H1 (cell line): ENCODE measurements around the gene STIMATE. TPM values are rescaled to one million over a fixed set of nuclear protein-coding genes. Genes with fewer than 3 reads are reported as not detected.

Experiments
- CTCF ChIA-PET: fragments of 300-600 bp; sonication (Branson Sonifier 250); formaldehyde crosslinking; loops from one replicate; lab custom pipeline; 2021; ENCODE audit not compliant: partially characterized antibody; lab: Charles Lee
- POLR2A ChIA-PET: fragments of 300-600 bp; sonication (Branson Sonifier 250); formaldehyde crosslinking; loops from one replicate; lab custom pipeline; 2021; ENCODE audit warnings: inconsistent platforms; ENCODE audit not compliant: partially characterized antibody; lab: Charles Lee
- DNase-seq, 2 experiments: peaks; one replicate each; pipeline versions ENCODE4 v3.0.0 to v3.0.0-alpha.2; 2010 to 2022; ENCODE audit warnings: low spot score in 2 of 2, low read depth in 1 of 2, mixed read lengths in 1 of 2
- FAIRE-seq: peaks from 2 replicates; lab custom pipeline; 2011; peaks lifted over from hg19 to GRCh38; lab: Jason Lieb, UNC
- H2AFZ ChIP-seq: 2 replicates; pipeline ENCODE4 v1.8.1; 2012; ENCODE audit warnings: low read length, inconsistent platforms
- H2AK5ac ChIP-seq: 2 replicates; pipeline ENCODE4 v1.6.1; 2013; ENCODE audit warnings: low read depth, low read length
- H2BK120ac ChIP-seq: replicated peaks from 2 replicates; pipeline ENCODE3; 2013; ENCODE audit warnings: low read depth, low read length, inconsistent platforms
- H2BK12ac ChIP-seq: 2 replicates; pipeline ENCODE4 v1.6.1; 2013; ENCODE audit warnings: low read depth, low read length
- H2BK15ac ChIP-seq: 2 replicates; pipeline ENCODE4 v1.6.1; 2013; ENCODE audit warnings: low read length
- H2BK20ac ChIP-seq: 2 replicates; pipeline ENCODE4 v1.6.1; 2013; ENCODE audit warnings: low read length
- H2BK5ac ChIP-seq: 2 replicates; pipeline ENCODE4 v1.6.1; 2013; ENCODE audit warnings: low read depth, low read length
- H3K14ac ChIP-seq: 2 replicates; pipeline ENCODE4 v1.6.1; 2013; ENCODE audit warnings: inconsistent platforms; ENCODE audit not compliant: insufficient read length
- H3K18ac ChIP-seq: 2 replicates; pipeline ENCODE4 v1.6.1; 2013; ENCODE audit warnings: low read length; ENCODE audit errors: extremely low read depth
- H3K23ac ChIP-seq: 2 replicates; pipeline ENCODE4 v1.6.1; 2013; ENCODE audit warnings: inconsistent platforms; ENCODE audit not compliant: insufficient read length
- H3K23me2 ChIP-seq: 2 replicates; pipeline ENCODE4 v1.6.1; 2013; ENCODE audit warnings: low read depth, low read length
- H3K27ac ChIP-seq: 2 replicates; pipeline ENCODE4 v1.6.1; 2011; ENCODE audit warnings: low read depth, low read length, inconsistent platforms
- H3K27me3 ChIP-seq, 4 experiments: replicated peaks in 1 of 4; 1 replicate in 1 of 4; 2 replicates in 3 of 4; pipeline versions ENCODE4 v1.6.1 to v1.8.1; 2011 to 2013; ENCODE audit warnings: low read length in 3 of 4, mild to moderate bottlenecking in 3 of 4, inconsistent platforms in 2 of 4, mixed read lengths in 2 of 4, moderate library complexity in 1 of 4; ENCODE audit not compliant: control insufficient read depth in 3 of 4, insufficient read depth in 3 of 4; ENCODE audit errors: extremely low read depth in 1 of 4
- H3K36me3 ChIP-seq, 4 experiments: 2 replicates each; pipeline versions ENCODE4 v1.6.1 to v1.8.1; 2011 to 2013; ENCODE audit warnings: mild to moderate bottlenecking in 4 of 4, low read length in 3 of 4, moderate library complexity in 2 of 4, control low read depth in 1 of 4, inconsistent platforms in 1 of 4; ENCODE audit not compliant: insufficient read depth in 4 of 4, control insufficient read depth in 2 of 4
- H3K4ac ChIP-seq: replicated peaks from 2 replicates; pipeline ENCODE3; 2013; ENCODE audit warnings: low read length, low read depth, mixed read lengths, inconsistent platforms; ENCODE audit not compliant: insufficient read length
- H3K4me1 ChIP-seq, 4 experiments: replicated peaks in 1 of 4; 1 replicate in 1 of 4; 2 replicates in 3 of 4; pipeline versions ENCODE4 v1.6.1 to v1.8.1; 2011 to 2013; ENCODE audit warnings: low read length in 3 of 4, inconsistent platforms in 2 of 4, mixed read lengths in 1 of 4; ENCODE audit not compliant: insufficient read depth in 4 of 4, control insufficient read depth in 3 of 4
- H3K4me2 ChIP-seq, 2 experiments: 2 replicates each; pipeline versions ENCODE4 v1.6.1 to v1.8.1; 2011 to 2013; ENCODE audit warnings: low read depth in 2 of 2, low read length in 2 of 2, control low read depth in 1 of 2, inconsistent platforms in 1 of 2, mild to moderate bottlenecking in 1 of 2; ENCODE audit not compliant: insufficient read depth in 1 of 2
- H3K4me3 ChIP-seq, 4 experiments: fragments of 200-600, 300-600 bp in 1 of 4; sonication (generic), shearing (Covaris generic), sonication (Bioruptor Twin) in 1 of 4; 2 replicates each; pipeline versions ENCODE4 v1.5.1 to v1.8.1; 2011 to 2016; ENCODE audit warnings: low read length in 4 of 4, low read depth in 3 of 4, control low read depth in 2 of 4, inconsistent platforms in 2 of 4, mild to moderate bottlenecking in 2 of 4, mixed read lengths in 1 of 4, moderate library complexity in 1 of 4; ENCODE audit not compliant: insufficient read depth in 2 of 4; ENCODE audit errors: extremely low read depth in 1 of 4
- H3K56ac ChIP-seq: replicated peaks from 2 replicates; pipeline ENCODE3; 2013; ENCODE audit warnings: low read depth, mild to moderate bottlenecking, mixed read lengths, low read length, inconsistent platforms; ENCODE audit not compliant: insufficient read length
- H3K79me1 ChIP-seq: 2 replicates; pipeline ENCODE4 v1.6.1; 2013; ENCODE audit warnings: low read depth, low read length, control low read depth
- H3K79me2 ChIP-seq, 2 experiments: 2 replicates each; pipeline versions ENCODE4 v1.6.1 to v1.8.1; 2012 to 2013; ENCODE audit warnings: low read length in 2 of 2, mild to moderate bottlenecking in 2 of 2, inconsistent platforms in 1 of 2; ENCODE audit not compliant: insufficient read depth in 2 of 2, control insufficient read depth in 1 of 2
- H3K9ac ChIP-seq, 4 experiments: replicated peaks in 1 of 4; 1 replicate in 1 of 4; 2 replicates in 3 of 4; pipeline versions ENCODE4 v1.6.1 to v1.8.1; 2011 to 2013; ENCODE audit warnings: low read depth in 3 of 4, low read length in 3 of 4, control low read depth in 2 of 4, mild to moderate bottlenecking in 2 of 4, moderate library complexity in 2 of 4, inconsistent platforms in 1 of 4; ENCODE audit errors: extremely low read depth in 1 of 4
- H3K9me3 ChIP-seq, 2 experiments: 2 replicates each; pipeline versions ENCODE4 v1.6.1 to v1.8.1; 2012 to 2013; ENCODE audit warnings: mild to moderate bottlenecking in 2 of 2, moderate library complexity in 2 of 2, control low read depth in 1 of 2, inconsistent platforms in 1 of 2, low read depth in 1 of 2, low read length in 1 of 2, mixed read lengths in 1 of 2; ENCODE audit not compliant: insufficient read depth in 2 of 2
- H4K20me1 ChIP-seq, 2 experiments: replicated peaks in 1 of 2; 2 replicates each; pipeline versions ENCODE3 to v1.8.1; 2011 to 2013; ENCODE audit warnings: inconsistent platforms in 2 of 2, low read length in 2 of 2, mild to moderate bottlenecking in 1 of 2; ENCODE audit not compliant: insufficient read depth in 2 of 2, control insufficient read depth in 1 of 2
- H4K5ac ChIP-seq: 2 replicates; pipeline ENCODE4 v1.6.1; 2013; ENCODE audit warnings: low read length, low read depth, mixed read lengths, inconsistent platforms; ENCODE audit not compliant: insufficient read length
- H4K8ac ChIP-seq: 2 replicates; pipeline ENCODE4 v1.8.0; 2013; ENCODE audit warnings: mild to moderate bottlenecking, moderate library complexity, low read length, inconsistent platforms; ENCODE audit not compliant: insufficient read depth; ENCODE audit errors: extremely low read depth
- H4K91ac ChIP-seq: replicated peaks from 2 replicates; pipeline ENCODE3; 2013; ENCODE audit warnings: low read length, mixed read lengths, inconsistent platforms; ENCODE audit not compliant: insufficient read length
- SP2 ChIP-seq: IDR thresholded peaks from 2 replicates; pipeline ENCODE4 v1.6.1; 2012; ENCODE audit warnings: mild to moderate bottlenecking, low read length, inconsistent platforms
- WGBS, 2 experiments: shearing (Covaris generic) in 1 of 2; methylation state at CpG; one replicate each; pipeline versions ENCODE4 v1.1.6 to v1.1.7; 2013 to 2015; ENCODE audit warnings: low lambda C conversion rate in 2 of 2, mixed read lengths in 2 of 2, inconsistent platforms in 1 of 2, low coverage in 1 of 2, missing lambda C conversion rate in 1 of 2; ENCODE audit not compliant: insufficient replicate concordance in 2 of 2, insufficient coverage in 1 of 2, insufficient read length in 1 of 2; ENCODE audit errors: extremely low coverage in 1 of 2, missing lambda C conversion rate in 1 of 2; 5-methylcytosine and 5-hydroxymethylcytosine counted together
- polyA plus RNA-seq, 7 experiments: library from polyadenylated mRNA; depleted of rRNA in 3 of 7; stranded (reverse) in 5 of 7; unstranded in 2 of 7; fragments of >200 nt in 5 of 7; fragments of 200-250 nt in 2 of 7; gene quantifications; 1 replicate in 5 of 7; 2 replicates in 1 of 7; 4 replicates in 1 of 7; pipeline versions ENCODE4 v1.2.1 to v1.2.3, GENCODE V29; 2011 to 2013; ENCODE audit warnings: missing spikeins in 2 of 7, mixed read lengths in 2 of 7
- total RNA-seq: library from RNA; stranded (reverse); fragmentation: NEBNext Ultra II Directional; extraction: Animal tissue kit (Norgen Biotek cat#: 25700); gene quantifications from 2 replicates; pipeline ENCODE4 v1.2.1, GENCODE V29; 2021

The STIMATE gene
- total and polyA plus RNA-seq, 2 of the 8 experiments (the other 6 are each of a cell fraction or from before 2014, with no cell fraction given) = 17.5 to 22.1 TPM

- H3K14ac ChIP-seq = no peak overlapping the region
- H3K56ac ChIP-seq = no peak overlapping the region
- no peaks in the 10 kb centered on the region for H3K36me3 ChIP-seq
- no peak overlapping the region for H4K8ac ChIP-seq
- H3K4me3 ChIP-seq = no peak overlapping the region
- no peak overlapping the region for H4K5ac ChIP-seq
- TF ChIP-seq SP2 = no peak
- ChIA-PET CTCF (interaction anchor here (0.6 to 3.8 kb wide), 33 partner anchors 10 to 377 kb away, joined by 3 to 33 read pairs (median 5); partner anchors contain the start of genes ITIH1 and NEK4), POLR2A (interaction anchor here (0.9 to 1.4 kb wide), 2 partner anchors 10 to 20 kb away, joined by 4 to 5 read pairs; no protein-coding TSS in a partner anchor)
- H2BK5ac ChIP-seq = no peak overlapping the region
- H3K79me1 ChIP-seq = no peaks in the 10 kb centered on the region
- no peak overlapping the region for H2AFZ ChIP-seq
- no peak overlapping the region for H3K23ac ChIP-seq
- H2BK12ac ChIP-seq = no peak overlapping the region
- H3K27me3 ChIP-seq = no peaks in the 10 kb centered on the region
- H3K4me2 ChIP-seq = no peak overlapping the region
- H3K18ac ChIP-seq = no peak overlapping the region
- no peak overlapping the region for H4K91ac ChIP-seq
- H3K4me1 ChIP-seq = no peaks in the 10 kb centered on the region
- no peak for FAIRE-seq
- no peak overlapping the region for H3K9ac ChIP-seq
- WGBS, 2 experiments = 81% methylated on average over 17 of the region's 18 CpGs; no CpG with 5 or more reads in 1 of the 2 experiments
- H2AK5ac ChIP-seq = no peak overlapping the region
- no peak overlapping the region for H3K27ac ChIP-seq
- H4K20me1 ChIP-seq = no peaks in the 10 kb centered on the region
- H2BK15ac ChIP-seq = no peak overlapping the region
- no peaks in the 10 kb centered on the region for H3K9me3 ChIP-seq
- DNase-seq = no peak
- H2BK120ac ChIP-seq = no peak overlapping the region
- no peak overlapping the region for H2BK20ac ChIP-seq
- no peak overlapping the region for H3K4ac ChIP-seq
- H3K79me2 ChIP-seq = no peaks in the 10 kb centered on the region
- H3K23me2 ChIP-seq = no peaks in the 10 kb centered on the region
Measured at GRCh38 chr3:52792961-52793695, 104.2 kb downstream of the STIMATE start.
